Measurements from ENCODE around the gene C1orf50. TPM values are rescaled to one million over a fixed set of nuclear protein-coding genes. Genes with fewer than 3 reads are reported as not detected.
A peak's percentile ranks its signal among the peaks of the same experiment; 100 is the strongest.
"Not testable (repeated sequence)": the region's sequence is repeated elsewhere in the genome, so short reads cannot be mapped to it uniquely, and the experiment has no call there.

The C1orf50 gene
- total RNA-seq, 1 donor from 2014 or later, result 10.8 TPM

- no peak for DNase-seq (ENCODE audit: low spot score)
- ATAC-seq, result no peak
- intact Hi-C loops (cut with DNase I), result no loop called here
These were observed 13.1 kb downstream of the C1orf50 start for GRCh38 chr1:42780176-42780575.

- ATAC-seq, result no peak
- no peak for DNase-seq (ENCODE audit: low spot score)
- intact Hi-C loops (cut with DNase I), result no loop called here
These were observed 16.0 kb downstream of the C1orf50 start for GRCh38 chr1:42783092-42783491.

- DNase-seq (ENCODE audit: low spot score) (no peak), ATAC-seq (peak; percentile 11)
- intact Hi-C loops (cut with DNase I), result no loop called here
These were observed 17.5 kb downstream of the C1orf50 start for GRCh38 chr1:42784547-42784945.

GRCh38 chr1:42784946-42785693, 18.1 kb downstream of the C1orf50 start, which contains the start of gene TMEM269:
TMEM269 (plus strand) TSS chr1:42784991; CDS start chr1:42789894, 4,903 bp downstream.
- DNase-seq (ENCODE audit: low spot score) (peak; percentile 62), ATAC-seq (peak; percentile 65)
- intact Hi-C loops (cut with DNase I), result no loop called here

GRCh38 chr1:42786097-42786496, 19.0 kb downstream of the C1orf50 start:
- DNase-seq (ENCODE audit: low spot score) (no peak), ATAC-seq (no peak)
- intact Hi-C loops (cut with DNase I), result no loop called here

- intact Hi-C loops (cut with DNase I), result no loop called here
- ATAC-seq, result no peak
- DNase-seq (ENCODE audit: low spot score), result no peak
These were observed 21.0 kb downstream of the C1orf50 start for GRCh38 chr1:42788021-42788420.

- DNase-seq (ENCODE audit: low spot score) (no peak), ATAC-seq (peak; percentile 89)
These were observed 26.8 kb downstream of the C1orf50 start for GRCh38 chr1:42793824-42794223.

GRCh38 chr1:42797414-42797813, 30.4 kb downstream of the C1orf50 start:
- intact Hi-C loops (cut with DNase I), result loop anchor here (5.0 to 10.0 kb wide), 2 partner anchors 277 to 570 kb away; partner anchors contain the start of gene ELOVL1
- ATAC-seq (no peak), DNase-seq (ENCODE audit: low spot score) (no peak)

More at GRCh38 chr1:42793824-42794223, 26.8 kb downstream of the C1orf50 start:
- intact Hi-C loops (cut with DNase I), result loop anchor here (10.0 kb wide), 1 partner anchor 281 kb away; no protein-coding TSS in a partner anchor

- intact Hi-C loops (cut with DNase I), result loop anchor here (5.0 to 10.0 kb wide), 2 partner anchors 277 to 569 kb away; partner anchors contain the start of gene ELOVL1
- DNase-seq (ENCODE audit: low spot score) (no peak), ATAC-seq (no peak)
These were observed 30.9 kb downstream of the C1orf50 start for GRCh38 chr1:42797979-42798378.

GRCh38 chr1:42801832-42802473, 34.9 kb downstream of the C1orf50 start:
- ATAC-seq, result peak; percentile 80
- intact Hi-C loops (cut with DNase I), result no loop called here
- no peak for DNase-seq (ENCODE audit: low spot score)

- no peak for DNase-seq (ENCODE audit: low spot score)
- no peak for ATAC-seq
- intact Hi-C loops (cut with DNase I), result no loop called here
These were observed 39.1 kb downstream of the C1orf50 start for GRCh38 chr1:42806171-42806570.

- no peak for DNase-seq (ENCODE audit: low spot score)
- intact Hi-C loops (cut with DNase I), result no loop called here
- no peak for ATAC-seq
These were observed 39.5 kb downstream of the C1orf50 start for GRCh38 chr1:42806593-42806992.

GRCh38 chr1:42807056-42807668, 40.1 kb downstream of the C1orf50 start:
- no peak for ATAC-seq
- DNase-seq (ENCODE audit: low spot score), result no peak
- intact Hi-C loops (cut with DNase I), result no loop called here

- intact Hi-C loops (cut with DNase I); ATAC-seq; DNase-seq (ENCODE audit: low spot score): not testable (repeated sequence)
These were observed 47.8 kb downstream of the C1orf50 start for GRCh38 chr1:42814815-42815214.

GRCh38 chr1:42815941-42816584, 49.0 kb downstream of the C1orf50 start:
- peak; percentile 7 for ATAC-seq
- DNase-seq (ENCODE audit: low spot score), result no peak
- intact Hi-C loops (cut with DNase I), result no loop called here

- peak; percentile 97 for DNase-seq (ENCODE audit: low spot score)
- ATAC-seq, result peak; percentile 98
- intact Hi-C loops (cut with DNase I), result no loop called here
These were observed 49.8 kb downstream of the C1orf50 start, which contains the start of the genes ERMAP and SVBP for GRCh38 chr1:42816585-42817439. ERMAP (plus strand) TSS chr1:42817122; CDS start chr1:42830449, 13,327 bp downstream. SVBP (minus strand) TSS chr1:42817397; CDS start chr1:42816544, 853 bp downstream.

GRCh38 chr1:42817440-42817767, 50.4 kb downstream of the C1orf50 start:
- intact Hi-C loops (cut with DNase I), result no loop called here
- ATAC-seq (no peak), DNase-seq (ENCODE audit: low spot score) (no peak)

- ATAC-seq (no peak), DNase-seq (ENCODE audit: low spot score) (no peak)
- intact Hi-C loops (cut with DNase I), result no loop called here
These were observed 50.9 kb downstream of the C1orf50 start for GRCh38 chr1:42817976-42818375.

Measured in sciatic nerve (tissue), 2 donors.